HEK293 (cell line): ENCODE data around the gene FUT6.

ENCODE experiments used
- GLIS2 ChIP-seq: fragments of 450-650 bp; formaldehyde crosslinking; IDR thresholded peaks from 2 replicates; pipeline ENCODE4 v1.5.1; 2016; ENCODE audit warnings: missing biosample characterization, missing genetic modification characterization
- KLF16 ChIP-seq: fragments of 450-650 bp; formaldehyde crosslinking; IDR thresholded peaks from 2 replicates; pipeline ENCODE4 v1.5.1; 2017; ENCODE audit warnings: missing biosample characterization, missing genetic modification characterization
- KLF9 ChIP-seq: fragments of 450-650 bp; formaldehyde crosslinking; IDR thresholded peaks from 2 replicates; pipeline ENCODE4 v1.5.1; 2016; ENCODE audit warnings: missing biosample characterization, missing genetic modification characterization, low read depth
- OVOL3 ChIP-seq: fragments of 450-650 bp; formaldehyde crosslinking; IDR thresholded peaks from 2 replicates; pipeline ENCODE4 v1.5.1; 2016; ENCODE audit warnings: missing biosample characterization, missing genetic modification characterization
- TCF7L2 ChIP-seq: IDR thresholded peaks from 2 replicates; pipeline ENCODE4 v1.6.1; 2011; ENCODE audit warnings: low read depth, mild to moderate bottlenecking, inconsistent platforms, low read length, moderate library complexity, borderline replicate concordance
- TRIM28 ChIP-seq: IDR thresholded peaks from 2 replicates; pipeline ENCODE4 v1.6.1; 2011; ENCODE audit warnings: low read length, control low read depth, borderline replicate concordance
- WT1 ChIP-seq: fragments of 450-650 bp; formaldehyde crosslinking; IDR thresholded peaks from 2 replicates; pipeline ENCODE4 v1.5.1; 2016; ENCODE audit warnings: missing biosample characterization, missing genetic modification characterization
- ZBTB1 ChIP-seq: fragments of 450-650 bp; formaldehyde crosslinking; IDR thresholded peaks from 2 replicates; pipeline ENCODE4 v1.5.1; 2016; ENCODE audit warnings: missing biosample characterization, missing genetic modification characterization
- ZBTB11 ChIP-seq: fragments of 450-650 bp; formaldehyde crosslinking; conservative IDR thresholded peaks from 2 replicates; pipeline ENCODE4 v1.5.1; 2016; ENCODE audit warnings: low read depth, missing biosample characterization, missing genetic modification characterization
- ZBTB21 ChIP-seq: fragments of 450-650 bp; formaldehyde crosslinking; IDR thresholded peaks from 2 replicates; pipeline ENCODE4 v1.5.1; 2017; ENCODE audit warnings: missing biosample characterization, missing genetic modification characterization
- ZBTB49 ChIP-seq: fragments of 450-650 bp; formaldehyde crosslinking; IDR thresholded peaks from 2 replicates; pipeline ENCODE4 v1.5.1; 2016; ENCODE audit warnings: missing biosample characterization, missing genetic modification characterization, low read depth
- ZBTB6 ChIP-seq: fragments of 450-650 bp; formaldehyde crosslinking; IDR thresholded peaks from 2 replicates; pipeline ENCODE4 v1.5.1; 2017; ENCODE audit warnings: missing biosample characterization, missing genetic modification characterization
- ZBTB7A ChIP-seq: fragments of 450-650 bp; formaldehyde crosslinking; IDR thresholded peaks from 2 replicates; pipeline ENCODE4 v1.5.1; 2016; ENCODE audit warnings: low read depth, missing biosample characterization, missing genetic modification characterization
- ZBTB8A ChIP-seq: fragments of 450-650 bp; formaldehyde crosslinking; IDR thresholded peaks from 2 replicates; pipeline ENCODE4 v1.5.1; 2016; ENCODE audit warnings: missing biosample characterization, missing genetic modification characterization
- ZNF146 ChIP-seq: fragments of 450-650 bp; formaldehyde crosslinking; IDR thresholded peaks from 2 replicates; pipeline ENCODE4 v1.5.1; 2016; ENCODE audit warnings: missing biosample characterization, missing genetic modification characterization
- ZNF16 ChIP-seq: fragments of 450-650 bp; formaldehyde crosslinking; IDR thresholded peaks from 2 replicates; pipeline ENCODE4 v1.5.1; 2016; ENCODE audit warnings: low read depth, missing biosample characterization, missing genetic modification characterization
- ZNF239 ChIP-seq: fragments of 450-650 bp; formaldehyde crosslinking; IDR thresholded peaks from 2 replicates; pipeline ENCODE4 v1.5.1; 2016; ENCODE audit warnings: missing biosample characterization, missing genetic modification characterization
- ZNF394 ChIP-seq: fragments of 450-650 bp; formaldehyde crosslinking; IDR thresholded peaks from 2 replicates; pipeline ENCODE4 v1.5.1; 2016; ENCODE audit warnings: missing biosample characterization, missing genetic modification characterization, mild to moderate bottlenecking, moderate library complexity, borderline replicate concordance
- ZNF561 ChIP-seq: fragments of 450-650 bp; IDR thresholded peaks from 2 replicates; pipeline ENCODE4 v1.5.1; 2018; ENCODE audit warnings: missing biosample characterization, missing genetic modification characterization, borderline replicate concordance
- ZNF623 ChIP-seq: fragments of 450-650 bp; formaldehyde crosslinking; IDR thresholded peaks from 2 replicates; pipeline ENCODE4 v1.5.1; 2016; ENCODE audit warnings: missing biosample characterization, missing genetic modification characterization
- ZNF629 ChIP-seq: fragments of 450-650 bp; formaldehyde crosslinking; IDR thresholded peaks from 2 replicates; pipeline ENCODE4 v1.5.1; 2017; ENCODE audit warnings: missing biosample characterization, missing genetic modification characterization
- ZNF677 ChIP-seq: fragments of 450-650 bp; IDR thresholded peaks from 2 replicates; pipeline ENCODE4 v1.5.0; 2018; ENCODE audit warnings: missing biosample characterization, mild to moderate bottlenecking, missing genetic modification characterization, moderate library complexity
- ZSCAN16 ChIP-seq: fragments of 450-650 bp; formaldehyde crosslinking; IDR thresholded peaks from 2 replicates; pipeline ENCODE4 v1.5.1; 2016; ENCODE audit warnings: missing biosample characterization, missing genetic modification characterization
- ZSCAN30 ChIP-seq: fragments of 450-650 bp; IDR thresholded peaks from 2 replicates; pipeline ENCODE4 v1.5.1; 2018; ENCODE audit warnings: missing biosample characterization, mild to moderate bottlenecking, missing genetic modification characterization, moderate library complexity
- TF ChIP-seq, protein P1 (sequence below): fragments of 450-650 bp; formaldehyde crosslinking; IDR thresholded peaks from 2 replicates; pipeline ENCODE4 v1.5.1; 2016; ENCODE audit warnings: missing biosample characterization, missing genetic modification characterization
- TF ChIP-seq, protein P2 (sequence below): fragments of 450-650 bp; formaldehyde crosslinking; optimal IDR thresholded peaks from 2 replicates; pipeline ENCODE3; 2016; ENCODE audit warnings: missing biosample characterization, mild to moderate bottlenecking, missing genetic modification characterization
- TF ChIP-seq, protein P3 (sequence below): fragments of 450-650 bp; formaldehyde crosslinking; IDR thresholded peaks from 2 replicates; pipeline ENCODE4 v1.5.1; 2017; ENCODE audit warnings: missing biosample characterization, missing genetic modification characterization

Gene FUT6

DNA sequence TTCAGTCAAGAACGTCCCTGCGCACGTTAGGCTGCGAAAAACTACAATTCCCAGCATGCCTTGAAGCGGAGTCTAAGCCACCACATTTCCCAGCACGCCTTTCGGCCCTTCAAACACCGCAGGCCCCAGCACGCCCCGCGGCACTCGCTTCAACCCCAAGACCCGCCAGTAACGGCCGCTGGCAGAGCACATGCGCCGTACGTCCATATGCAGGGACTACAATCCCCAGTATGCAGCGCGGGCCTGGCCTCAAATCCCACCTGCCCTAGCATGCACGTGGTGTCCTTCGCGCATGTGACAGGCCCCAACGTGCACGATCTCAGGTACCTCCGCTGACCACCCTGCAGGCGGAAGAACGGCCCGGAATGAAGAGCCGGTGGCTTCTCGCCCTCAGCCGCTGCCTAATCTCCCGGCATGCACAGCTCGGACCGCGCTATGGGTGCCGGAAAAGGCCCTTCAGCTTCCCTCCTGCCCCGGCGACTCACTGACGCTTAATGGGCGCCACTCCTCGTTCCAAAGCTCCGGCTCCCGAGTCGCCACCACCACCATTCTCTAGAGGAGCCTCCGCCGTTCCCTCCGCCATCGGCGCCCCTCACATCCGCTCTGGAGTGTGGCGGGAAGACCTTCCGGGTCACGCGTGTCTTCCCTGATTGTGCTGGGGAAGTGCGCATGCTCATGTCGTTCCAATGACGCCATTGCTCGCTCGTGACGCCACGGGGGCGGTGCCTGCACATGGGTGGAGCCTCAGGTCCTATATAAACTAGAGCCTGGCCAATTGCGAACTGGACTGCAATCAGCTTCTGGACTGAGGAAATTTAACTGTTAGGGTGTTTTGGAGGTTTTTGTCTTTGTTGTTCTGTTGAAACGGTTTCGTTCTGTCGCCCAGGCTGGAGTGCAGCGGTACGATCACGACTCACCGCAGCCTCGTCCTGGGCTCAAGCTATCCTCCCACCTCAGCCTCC, 48.7 kb downstream of the FUT6 start, which contains the start of gene DUS3L (continued):
- TF ChIP-seq ZSCAN16 (tag by site-specific recombination) (no peak), ZBTB11 (tag by site-specific recombination) (peak; percentile 96), ZNF394 (tag by site-specific recombination) (peak; percentile 66), ZNF677 (no peak), OVOL3 (tag by site-specific recombination) (peak; percentile 82), ZNF561 (tag by site-specific recombination) (peak; percentile 45; the same call in 1 of the 2 replicates), ZNF16 (tag by site-specific recombination) (no peak), ZNF239 (tag by site-specific recombination) (no peak), ZNF629 (tag by site-specific recombination) (peak; percentile 100), KLF16 (tag by site-specific recombination) (peak; percentile 87), GLIS2 (tag by site-specific recombination) (no peak), ZBTB6 (tag by site-specific recombination) (peak; percentile 40; the same call in 1 of the 2 replicates), ZSCAN30 (tag by site-specific recombination) (peak; percentile 79), ZNF146 (tag by site-specific recombination) (peak; percentile 66), ZBTB21 (tag by site-specific recombination) (peak; percentile 100), ZNF623 (tag by site-specific recombination) (peak; percentile 32; the same call in 1 of the 2 replicates), ZBTB49 (tag by site-specific recombination) (no peak), ZBTB7A (tag by site-specific recombination) (peak; percentile 92), TCF7L2 (peak; percentile 59; the same call in 1 of the 2 replicates), ZBTB8A (tag by site-specific recombination) (0 out of 2 replicates have a peak, but pooled peaks have one; percentile 64), ZBTB1 (0 out of 2 replicates have a peak, but pooled peaks have one; percentile 44), WT1 (no peak), TRIM28 (peak; percentile 32; the same call in 1 of the 2 replicates), KLF9 (tag by site-specific recombination) (peak; percentile 64)
- TF ChIP-seq, protein P1, sequence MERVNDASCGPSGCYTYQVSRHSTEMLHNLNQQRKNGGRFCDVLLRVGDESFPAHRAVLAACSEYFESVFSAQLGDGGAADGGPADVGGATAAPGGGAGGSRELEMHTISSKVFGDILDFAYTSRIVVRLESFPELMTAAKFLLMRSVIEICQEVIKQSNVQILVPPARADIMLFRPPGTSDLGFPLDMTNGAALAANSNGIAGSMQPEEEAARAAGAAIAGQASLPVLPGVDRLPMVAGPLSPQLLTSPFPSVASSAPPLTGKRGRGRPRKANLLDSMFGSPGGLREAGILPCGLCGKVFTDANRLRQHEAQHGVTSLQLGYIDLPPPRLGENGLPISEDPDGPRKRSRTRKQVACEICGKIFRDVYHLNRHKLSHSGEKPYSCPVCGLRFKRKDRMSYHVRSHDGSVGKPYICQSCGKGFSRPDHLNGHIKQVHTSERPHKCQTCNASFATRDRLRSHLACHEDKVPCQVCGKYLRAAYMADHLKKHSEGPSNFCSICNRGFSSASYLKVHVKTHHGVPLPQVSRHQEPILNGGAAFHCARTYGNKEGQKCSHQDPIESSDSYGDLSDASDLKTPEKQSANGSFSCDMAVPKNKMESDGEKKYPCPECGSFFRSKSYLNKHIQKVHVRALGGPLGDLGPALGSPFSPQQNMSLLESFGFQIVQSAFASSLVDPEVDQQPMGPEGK (tag by site-specific recombination), result peak; percentile 63; the same call in 1 of the 2 replicates
- TF ChIP-seq, protein P2, sequence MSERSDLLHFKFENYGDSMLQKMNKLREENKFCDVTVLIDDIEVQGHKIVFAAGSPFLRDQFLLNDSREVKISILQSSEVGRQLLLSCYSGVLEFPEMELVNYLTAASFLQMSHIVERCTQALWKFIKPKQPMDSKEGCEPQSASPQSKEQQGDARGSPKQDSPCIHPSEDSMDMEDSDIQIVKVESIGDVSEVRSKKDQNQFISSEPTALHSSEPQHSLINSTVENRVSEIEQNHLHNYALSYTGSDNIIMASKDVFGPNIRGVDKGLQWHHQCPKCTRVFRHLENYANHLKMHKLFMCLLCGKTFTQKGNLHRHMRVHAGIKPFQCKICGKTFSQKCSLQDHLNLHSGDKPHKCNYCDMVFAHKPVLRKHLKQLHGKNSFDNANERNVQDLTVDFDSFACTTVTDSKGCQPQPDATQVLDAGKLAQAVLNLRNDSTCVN (tag by site-specific recombination), result peak; percentile 81
- TF ChIP-seq, protein P3, sequence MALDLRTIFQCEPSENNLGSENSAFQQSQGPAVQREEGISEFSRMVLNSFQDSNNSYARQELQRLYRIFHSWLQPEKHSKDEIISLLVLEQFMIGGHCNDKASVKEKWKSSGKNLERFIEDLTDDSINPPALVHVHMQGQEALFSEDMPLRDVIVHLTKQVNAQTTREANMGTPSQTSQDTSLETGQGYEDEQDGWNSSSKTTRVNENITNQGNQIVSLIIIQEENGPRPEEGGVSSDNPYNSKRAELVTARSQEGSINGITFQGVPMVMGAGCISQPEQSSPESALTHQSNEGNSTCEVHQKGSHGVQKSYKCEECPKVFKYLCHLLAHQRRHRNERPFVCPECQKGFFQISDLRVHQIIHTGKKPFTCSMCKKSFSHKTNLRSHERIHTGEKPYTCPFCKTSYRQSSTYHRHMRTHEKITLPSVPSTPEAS, result peak; percentile 57; the same call in 1 of the 2 replicates
